IMR-90 (cell line): ENCODE data around the gene KRT37. TPM values are rescaled to one million over a fixed set of nuclear protein-coding genes. Genes with fewer than 3 reads are reported as not detected.
"Not testable (repeated sequence)": the region's sequence is repeated elsewhere in the genome, so short reads cannot be mapped to it uniquely, and the experiment has no call there.

Experiments used
- ATAC-seq: fragments of 200-7000 bp; cut with Tn5 transposase; 2 replicates; pipeline ENCODE4 v1.9.1; 2020; ENCODE audit warnings: low read depth, mild to moderate bottlenecking, moderate library complexity
- BruUV-seq: library from RNA; stranded (reverse); fragments of 400-500 nt; replicated peaks from 2 replicates; lab custom pipeline; 2021; lab: Mats Ljungman, UMichigan
- CTCF ChIA-PET: fragments of 300-600 bp; formaldehyde crosslinking; extraction: SDS; loops from one replicate; lab custom pipeline; 2021; ENCODE audit warnings: antibody characterized with exemption; lab: Yijun Ruan, JAX
- POLR2A ChIA-PET: fragments of 300-600 bp; sonication (Branson Sonifier 250); formaldehyde crosslinking; loops from one replicate; lab custom pipeline; 2022; ENCODE audit warnings: antibody characterized with exemption; ENCODE audit not compliant: unreplicated experiment; lab: Charles Lee
- DNase-seq: peaks from one replicate; pipeline ENCODE4 v3.0.0; 2013
- H2AFZ ChIP-seq: replicated peaks from 2 replicates; pipeline ENCODE3; 2013; ENCODE audit warnings: low read length, mild to moderate bottlenecking; ENCODE audit not compliant: poor library complexity
- H2AK5ac ChIP-seq: 2 replicates; pipeline ENCODE4 v1.6.1; 2013; ENCODE audit warnings: low read depth, low read length, inconsistent platforms
- H2AK9ac ChIP-seq: replicated peaks from 2 replicates; pipeline ENCODE3; 2013; ENCODE audit warnings: mild to moderate bottlenecking, low read depth, low read length, moderate library complexity; ENCODE audit not compliant: poor library complexity
- H2BK120ac ChIP-seq: 2 replicates; pipeline ENCODE4 v1.6.1; 2013; ENCODE audit warnings: low read depth, low read length, inconsistent platforms
- H2BK15ac ChIP-seq: 3 replicates; pipeline ENCODE4 v1.6.1; 2013; ENCODE audit warnings: low read depth, low read length, inconsistent platforms
- H2BK20ac ChIP-seq: 2 replicates; pipeline ENCODE4 v1.6.1; 2013; ENCODE audit warnings: low read depth, mild to moderate bottlenecking, inconsistent platforms, low read length, moderate library complexity
- H2BK5ac ChIP-seq: 2 replicates; pipeline ENCODE4 v1.6.1; 2013; ENCODE audit warnings: mild to moderate bottlenecking, low read depth, low read length, inconsistent platforms; ENCODE audit not compliant: poor library complexity, severe bottlenecking
- H3K14ac ChIP-seq: replicated peaks from 2 replicates; pipeline ENCODE4 v1.6.1; 2013; ENCODE audit warnings: low read depth, low read length, inconsistent platforms
- H3K18ac ChIP-seq: 2 replicates; pipeline ENCODE4 v1.6.1; 2013; ENCODE audit warnings: low read depth, low read length, control low read depth
- H3K23ac ChIP-seq: 2 replicates; pipeline ENCODE4 v1.6.1; 2013; ENCODE audit warnings: low read depth, low read length, inconsistent platforms
- H3K27ac ChIP-seq: 2 replicates; pipeline ENCODE4 v1.5.1; 2013; ENCODE audit warnings: mild to moderate bottlenecking, control low read depth, low read length; ENCODE audit not compliant: insufficient read depth
- H3K27me3 ChIP-seq: 2 replicates; pipeline ENCODE4 v1.6.1; 2013; ENCODE audit warnings: low read length; ENCODE audit not compliant: control insufficient read depth, insufficient read depth
- H3K36me3 ChIP-seq: 2 replicates; pipeline ENCODE4 v1.6.1; 2013; ENCODE audit warnings: low read length, mixed read lengths; ENCODE audit not compliant: control insufficient read depth, insufficient read depth
- H3K4ac ChIP-seq: 2 replicates; pipeline ENCODE4 v1.6.1; 2013; ENCODE audit warnings: low read depth, low read length, inconsistent platforms
- H3K4me1 ChIP-seq: 2 replicates; pipeline ENCODE4 v1.6.1; 2013; ENCODE audit warnings: low read length, mixed read lengths; ENCODE audit not compliant: control insufficient read depth, insufficient read depth
- H3K4me2 ChIP-seq: 2 replicates; pipeline ENCODE4 v1.6.1; 2013; ENCODE audit warnings: low read depth, mild to moderate bottlenecking, control low read depth, low read length, moderate library complexity
- H3K4me3 ChIP-seq: 2 replicates; pipeline ENCODE4 v1.5.1; 2013; ENCODE audit warnings: low read depth, mild to moderate bottlenecking, control low read depth, low read length, moderate library complexity; ENCODE audit not compliant: insufficient read depth
- H3K56ac ChIP-seq: 2 replicates; pipeline ENCODE4 v1.6.1; 2013; ENCODE audit warnings: low read length, inconsistent platforms; ENCODE audit not compliant: insufficient read depth; ENCODE audit errors: extremely low read depth
- H3K79me1 ChIP-seq, 2 experiments: 2 replicates each; pipeline ENCODE4 v1.6.1; 2013; ENCODE audit warnings: low read length in 2 of 2, inconsistent platforms in 1 of 2, low read depth in 1 of 2
- H3K9ac ChIP-seq: 2 replicates; pipeline ENCODE4 v1.6.1; 2013; ENCODE audit warnings: low read depth, low read length, control low read depth
- H3K9me1 ChIP-seq: 2 replicates; pipeline ENCODE4 v1.6.1; 2013; ENCODE audit warnings: low read length, inconsistent platforms; ENCODE audit not compliant: insufficient read depth
- H3K9me3 ChIP-seq: 2 replicates; pipeline ENCODE4 v1.6.1; 2013; ENCODE audit warnings: low read length; ENCODE audit not compliant: control insufficient read depth, insufficient read depth
- H4K20me1 ChIP-seq: 2 replicates; pipeline ENCODE4 v1.6.1; 2013; ENCODE audit warnings: low read length, inconsistent platforms; ENCODE audit not compliant: insufficient read depth
- H4K5ac ChIP-seq: 2 replicates; pipeline ENCODE4 v1.6.1; 2013; ENCODE audit warnings: mild to moderate bottlenecking, low read depth, low read length, control low read depth
- H4K8ac ChIP-seq, 2 experiments: 2 replicates each; pipeline ENCODE4 v1.6.1; 2013; ENCODE audit warnings: low read depth in 2 of 2, low read length in 2 of 2, control low read depth in 1 of 2, inconsistent platforms in 1 of 2
- H4K91ac ChIP-seq: 2 replicates; pipeline ENCODE4 v1.6.1; 2013; ENCODE audit warnings: low read depth, low read length, inconsistent platforms; ENCODE audit not compliant: insufficient read depth
- WGBS, 2 experiments: methylation state at CpG; one replicate each; pipeline versions ENCODE4 v1.1.5 to v1.1.7; 2013; ENCODE audit warnings: missing lambda C conversion rate in 2 of 2; ENCODE audit not compliant: insufficient read length in 1 of 2; ENCODE audit errors: extremely low coverage in 2 of 2; 5-methylcytosine and 5-hydroxymethylcytosine counted together
- dilution Hi-C: fragments of 300-500 bp; cut with HindIII; formaldehyde crosslinking; loops from one replicate; pipeline ENCODE4 v1.14.3; 2018; ENCODE audit warnings: low sequenced_read_pairs; ENCODE audit not compliant: unreplicated experiment
- in situ Hi-C: fragments of 300-500 bp; cut with MboI; formaldehyde crosslinking; loops from 3 replicates; pipeline ENCODE4 v1.14.3; 2019; ENCODE audit warnings: low sequenced_read_pairs, inconsistent platforms, mixed read lengths
- intact Hi-C: fragments of 100-400 bp; cut with micrococcal nuclease; formaldehyde crosslinking; loops from 2 replicates; pipeline ENCODE4 v1.10.0; 2022
- polyA plus RNA-seq, 3 experiments: library from polyadenylated mRNA; depleted of rRNA; stranded (reverse); fragments of >200 nt; gene quantifications; 2 replicates each; pipeline ENCODE4 v1.2.3, GENCODE V29; 2012; ENCODE audit warnings: low replicate concordance in 1 of 3
- total RNA-seq: library from RNA; depleted of rRNA; stranded (reverse); fragments of >200 nt; gene quantifications from 2 replicates; pipeline ENCODE4 v1.2.3, GENCODE V29; 2012

The KRT37 gene
- total and polyA plus RNA-seq, 2 of the 4 experiments (the other 2 are of a cell fraction), result not detected

DNA sequence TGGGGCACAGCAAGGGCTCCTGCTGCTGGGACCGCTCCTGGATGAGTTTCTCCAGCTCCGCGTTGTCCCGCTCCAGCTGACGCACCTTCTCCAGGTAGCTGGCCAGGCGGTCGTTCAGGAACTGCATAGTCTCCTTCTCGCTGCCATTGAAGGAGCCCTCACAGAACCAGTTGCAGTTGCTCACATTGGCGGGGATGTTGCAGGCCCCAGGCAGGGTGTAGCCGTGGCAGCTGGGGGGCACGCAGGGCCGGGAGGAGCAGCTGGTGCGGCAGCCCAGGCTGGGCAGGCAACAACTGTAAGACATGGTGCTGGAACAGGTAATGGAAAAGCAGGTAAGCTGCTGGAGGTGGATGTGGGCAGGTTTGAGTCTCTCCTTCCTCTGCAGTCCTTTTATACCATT lies 42.4 kb downstream of the KRT37 start, which contains the start of gene KRT34:
Gene KRT34 (minus strand): TSS at position 364 of the 400 bp plus-strand sequence. CDS start 60 bp downstream, at position 304.
- peak within 1 kb of the TSS; percentile 99 for H2BK5ac ChIP-seq
- H2BK15ac ChIP-seq, result peak within 1 kb of the TSS; percentile 99
- H3K27ac ChIP-seq, H3K79me1 ChIP-seq, H3K4me3 ChIP-seq, H3K36me3 ChIP-seq, POLR2A ChIA-PET, H2AK9ac ChIP-seq, H3K27me3 ChIP-seq, ATAC-seq, in situ Hi-C loops, H2AFZ ChIP-seq, CTCF ChIA-PET, BruUV-seq, H3K4me2 ChIP-seq, DNase-seq, dilution Hi-C loops, H3K9me3 ChIP-seq, H3K9ac ChIP-seq, intact Hi-C loops, H4K20me1 ChIP-seq: not testable (repeated sequence)
- peak within 1 kb of the TSS; percentile 95 for H2BK20ac ChIP-seq
- peak within 1 kb of the TSS; percentile 91 for H3K14ac ChIP-seq
- peak within 1 kb of the TSS; percentile 95 for H2BK120ac ChIP-seq
- no CpG with 5 or more reads among the region's 13 CpGs for WGBS, 2 experiments
- peak within 1 kb of the TSS; percentile 65; the same call in 1 of the 2 replicates for H3K56ac ChIP-seq
- peak within 1 kb of the TSS; percentile 88 for H3K23ac ChIP-seq
- peaks cover 30% of the 10 kb centered on the region for H3K9me1 ChIP-seq
- peak within 1 kb of the TSS; percentile 84; the same call in 1 of the 2 replicates for H3K18ac ChIP-seq
- peak within 1 kb of the TSS; percentile 87; the same call in 1 of the 2 replicates for H4K5ac ChIP-seq
- H3K4me1 ChIP-seq, result peaks cover 28% of the 10 kb centered on the region
- peak within 1 kb of the TSS; percentile 99 for H4K91ac ChIP-seq
- peak within 1 kb of the TSS; percentile 100 for H2AK5ac ChIP-seq
- H4K8ac ChIP-seq, result peak within 1 kb of the TSS; percentile 79 to 94
- peak within 1 kb of the TSS; percentile 98 for H3K4ac ChIP-seq
